ENCODE results near the gene C1orf232. TPM values are rescaled to one million over a fixed set of nuclear protein-coding genes. Genes with fewer than 3 reads are reported as not detected.

Gene C1orf232
- total and polyA plus RNA-seq, 2 of the 13 experiments (the other 11 are each of a cell fraction or from before 2014, with no cell fraction given), result not detected

GRCh38 chr1:26182383-26182696 lies 13.6 kb upstream of the C1orf232 start:
- ATAC-seq, result no peak
- ChIA-PET POLR2A (no interaction called here), CTCF (ENCODE audit: low intra/inter-chr PET ratio, low total read pairs) (no interaction called here)
- no peaks in the 10 kb centered on the region for H4K20me1 ChIP-seq (ENCODE audit: insufficient read depth, low read length)
- WGBS (ENCODE audit: low lambda C conversion rate), result no CpG with 5 or more reads among the region's 7 CpGs
- no TSS peak for BruUV-seq (replicated peaks)
- DNase-seq (ENCODE audit: low spot score), result no peak
- intact Hi-C loops (cut with micrococcal nuclease; ENCODE audit: unreplicated experiment) (no loop called here), in situ Hi-C loops (cut with HindIII; ENCODE audit: extremely low pct_ligation_motif_present, low pct_unique_long_range_greater_than_20kb) (no loop called here)
- peaks cover 0 to 2% of the 10 kb centered on the region in 2 experiments; a peak in 2 of 5 replicates for H3K36me3 ChIP-seq (replicated peaks in 1 of 2; ENCODE audit: control insufficient read depth in 1 of 2, insufficient read depth in 2 of 2, low read length in 2 of 2)
- peaks cover 16% of the 10 kb centered on the region for H3K4me1 ChIP-seq (ENCODE audit: insufficient read depth, low read length)
- FAIRE-seq, result no peak
- no peak overlapping the region for H2AFZ ChIP-seq (ENCODE audit: low read length)
- no peaks in the 10 kb centered on the region for H3K9me3 ChIP-seq (ENCODE audit: low read length)
- H3K79me2 ChIP-seq (ENCODE audit: insufficient read depth, low read length), result no peaks in the 10 kb centered on the region
- no peak overlapping the region for H3K27ac ChIP-seq (ENCODE audit: extremely low read length, insufficient read depth, low read length)
- H3K9ac ChIP-seq (ENCODE audit: insufficient read depth, low read depth, low read length), result no peak overlapping the region
- no peak overlapping the region for H3K4me2 ChIP-seq (ENCODE audit: low read depth, low read length)
- H3K4me3 ChIP-seq (replicated peaks in 1 of 3; ENCODE audit: insufficient read depth in 1 of 3, low read depth in 2 of 3, low read length in 3 of 3), result no peak overlapping the region
- no peaks in the 10 kb centered on the region for H3K27me3 ChIP-seq (ENCODE audit: control insufficient read depth in 1 of 2, insufficient read depth in 2 of 2, low read length in 2 of 2)
- TF ChIP-seq GMEB2 (CRISPR knock-in tag; IDR thresholded peaks at IDR 0.05; ENCODE audit: low read depth) (no peak), NFKBIZ (CRISPR knock-in tag; IDR thresholded peaks at IDR 0.05) (no peak), PBX3 (CRISPR knock-in tag; IDR thresholded peaks at IDR 0.05; ENCODE audit: borderline replicate concordance) (no peak), ZNF460 (CRISPR knock-in tag; IDR thresholded peaks at IDR 0.05; ENCODE audit: borderline replicate concordance) (no peak), CBX1 (IDR thresholded peaks at IDR 0.05; ENCODE audit: low read depth) (no peak), SRY (CRISPR knock-in tag; IDR thresholded peaks at IDR 0.05) (no peak)

All from HepG2 (cell line).